ENCODE measurements around the gene RFTN2. TPM values are rescaled to one million over a fixed set of nuclear protein-coding genes. Genes with fewer than 3 reads are reported as not detected.

The RFTN2 gene
- total and polyA plus RNA-seq, 2 donors (not counting 3 experiments of a cell fraction or from before 2014, with no cell fraction given), result 5.0 to 8.0 TPM

- BruUV-seq (replicated peaks), result no TSS peak
- intact Hi-C loops (cut with micrococcal nuclease), result no loop called here
- Histone ChIP-seq H3K27me3 (ENCODE audit: control insufficient read depth in 2 of 2, insufficient read depth in 2 of 2, low read length in 2 of 2) (no peaks in the 10 kb centered on the region), H3K27ac (ENCODE audit: insufficient read depth, low read depth, low read length) (no peak overlapping the region), H3K36me3 (ENCODE audit: control insufficient read depth in 2 of 2, extremely low read depth in 1 of 2, insufficient read depth in 2 of 2, low read length in 2 of 2) (no peaks in the 10 kb centered on the region), H3K9me1 (replicated peaks; ENCODE audit: control insufficient read depth, extremely low read depth, insufficient read depth, low read length) (no peaks in the 10 kb centered on the region), H3K9me3 (replicated peaks; ENCODE audit: control insufficient read depth, insufficient read depth, low read length) (no peaks in the 10 kb centered on the region), H2AFZ (ENCODE audit: low read depth, low read length) (no peak overlapping the region), H4K20me1 (replicated peaks; ENCODE audit: control insufficient read depth, extremely low read depth, insufficient read depth, low read length) (no peaks in the 10 kb centered on the region), H3K4me1 (ENCODE audit: control insufficient read depth, extremely low read depth, insufficient read depth, low read length) (no peaks in the 10 kb centered on the region), H3K4me2 (ENCODE audit: insufficient read depth, low read length) (no peak overlapping the region), H3K79me2 (ENCODE audit: control insufficient read depth, insufficient read depth, low read length) (no peaks in the 10 kb centered on the region), H3K4me3 (replicated peaks in 1 of 3; ENCODE audit: insufficient read depth in 1 of 3, low read depth in 1 of 3, low read length in 3 of 3) (no peak overlapping the region), H3K9ac (replicated peaks; ENCODE audit: extremely low read depth, insufficient read depth, low read length) (no peak overlapping the region)
- DNase-seq (ENCODE audit: low read depth, low spot score) (no peak), FAIRE-seq (no peak)
- TF ChIP-seq MAX (IDR thresholded peaks at IDR 0.05; ENCODE audit: insufficient read depth, insufficient read length), result no peak
- no peak for TF ChIP-seq CTCF (IDR thresholded peaks at IDR 0.05; ENCODE audit: extremely low read depth in 1 of 2, insufficient read depth in 1 of 2, low read depth in 1 of 2, low read length in 2 of 2)
- TF ChIP-seq GATA2 (IDR thresholded peaks at IDR 0.05; ENCODE audit: insufficient read depth, insufficient read length, low read depth, low read length), result no peak
- no peak for TF ChIP-seq JUN (IDR thresholded peaks at IDR 0.05; ENCODE audit: borderline replicate concordance, insufficient read depth, insufficient read length, low read depth)
- TF ChIP-seq MYC (IDR thresholded peaks at IDR 0.05; ENCODE audit: low read depth, low read length), result no peak
- dilution Hi-C loops (cut with MboI; ENCODE audit: extremely low pct_ligation_motif_present, low sequenced_read_pairs), result no loop called here
- CTCF ChIA-PET, result interaction anchor here (1.1 kb wide), 1 partner anchor 14 kb away, joined by 3 read pairs; no protein-coding TSS in a partner anchor
- POLR2A ChIA-PET, result no interaction called here
Measured at GRCh38 chr2:197666277-197666676, 9.1 kb downstream of the RFTN2 start.

GRCh38 chr2:197661626-197662025 is 13.8 kb downstream of the RFTN2 start:
- Histone ChIP-seq H3K9me1 (replicated peaks; ENCODE audit: control insufficient read depth, extremely low read depth, insufficient read depth, low read length) (no peaks in the 10 kb centered on the region), H3K4me1 (ENCODE audit: control insufficient read depth, extremely low read depth, insufficient read depth, low read length) (no peaks in the 10 kb centered on the region), H3K4me3 (replicated peaks in 1 of 3; ENCODE audit: insufficient read depth in 1 of 3, low read depth in 1 of 3, low read length in 3 of 3) (no peak overlapping the region), H2AFZ (ENCODE audit: low read depth, low read length) (no peak overlapping the region), H3K9me3 (replicated peaks; ENCODE audit: control insufficient read depth, insufficient read depth, low read length) (no peaks in the 10 kb centered on the region), H3K36me3 (ENCODE audit: control insufficient read depth in 2 of 2, extremely low read depth in 1 of 2, insufficient read depth in 2 of 2, low read length in 2 of 2) (no peaks in the 10 kb centered on the region), H3K9ac (replicated peaks; ENCODE audit: extremely low read depth, insufficient read depth, low read length) (no peak overlapping the region), H3K27ac (ENCODE audit: insufficient read depth, low read depth, low read length) (no peak overlapping the region), H4K20me1 (replicated peaks; ENCODE audit: control insufficient read depth, extremely low read depth, insufficient read depth, low read length) (no peaks in the 10 kb centered on the region), H3K4me2 (ENCODE audit: insufficient read depth, low read length) (no peak overlapping the region), H3K27me3 (ENCODE audit: control insufficient read depth in 2 of 2, insufficient read depth in 2 of 2, low read length in 2 of 2) (no peaks in the 10 kb centered on the region), H3K79me2 (ENCODE audit: control insufficient read depth, insufficient read depth, low read length) (no peaks in the 10 kb centered on the region)
- dilution Hi-C loops (cut with MboI; ENCODE audit: extremely low pct_ligation_motif_present, low sequenced_read_pairs) (no loop called here), intact Hi-C loops (cut with micrococcal nuclease) (no loop called here)
- DNase-seq (ENCODE audit: low read depth, low spot score), result no peak
- CTCF ChIA-PET, result no interaction called here
- POLR2A ChIA-PET, result no interaction called here
- no peak for TF ChIP-seq POLR2A (IDR thresholded peaks at IDR 0.05; ENCODE audit: low read depth, low read length)
- no peak for TF ChIP-seq JUN (IDR thresholded peaks at IDR 0.05; ENCODE audit: borderline replicate concordance, insufficient read depth, insufficient read length, low read depth)
- TF ChIP-seq EZH2 (IDR thresholded peaks at IDR 0.05; ENCODE audit: borderline replicate concordance, low read depth, low read length, severe bottlenecking), result no peak
- no peak for TF ChIP-seq FOS (IDR thresholded peaks at IDR 0.05; ENCODE audit: borderline replicate concordance, insufficient read depth, low read length)
- TF ChIP-seq MAX (IDR thresholded peaks at IDR 0.05; ENCODE audit: insufficient read depth, insufficient read length), result no peak
- no peak for TF ChIP-seq GATA2 (IDR thresholded peaks at IDR 0.05; ENCODE audit: insufficient read depth, insufficient read length, low read depth, low read length)
- TF ChIP-seq POLR2AphosphoS5 (IDR thresholded peaks at IDR 0.05; ENCODE audit: insufficient read depth, low read depth, low read length), result no peak
- no peak for TF ChIP-seq CTCF (IDR thresholded peaks at IDR 0.05; ENCODE audit: extremely low read depth in 1 of 2, insufficient read depth in 1 of 2, low read depth in 1 of 2, low read length in 2 of 2)
- no peak for TF ChIP-seq MYC (IDR thresholded peaks at IDR 0.05; ENCODE audit: low read depth, low read length)
- no peak for FAIRE-seq
- no TSS peak for BruUV-seq (replicated peaks)

All from endothelial cell of umbilical vein (primary cell).